Measurements from ENCODE around the gene CIAPIN1. TPM values are rescaled to one million over a fixed set of nuclear protein-coding genes. Genes with fewer than 3 reads are reported as not detected.

Gene CIAPIN1
- total RNA-seq, 1 experiment from 2014 or later: 82.8 TPM

GRCh38 chr16:57479205-57479975, 32.2 kb upstream of the CIAPIN1 start:
- Histone ChIP-seq H3K9ac (ENCODE audit: extremely low read depth, insufficient read length, low read length) (no peak overlapping the region), H3K4ac (ENCODE audit: low read depth, low read length) (no peak overlapping the region), H3K4me2 (ENCODE audit: insufficient read depth, insufficient read length, low read length) (peak overlapping the region; percentile 77), H3K18ac (ENCODE audit: insufficient read length, low read depth, low read length) (no peak overlapping the region), H4K91ac (ENCODE audit: insufficient read length, low read depth, low read length) (no peak overlapping the region), H4K20me1 (ENCODE audit: control insufficient read depth, insufficient read depth, insufficient read length) (no peaks in the 10 kb centered on the region), H3K23ac (ENCODE audit: insufficient read length, low read depth, low read length) (no peak overlapping the region), H3K23me2 (ENCODE audit: insufficient read length, low read depth, low read length, poor library complexity, severe bottlenecking) (peaks cover 8% of the 10 kb centered on the region), H2AK5ac (ENCODE audit: insufficient read length, low read length) (no peak overlapping the region), H3K79me1 (ENCODE audit: insufficient read depth, low read depth, low read length, poor library complexity, severe bottlenecking) (no peaks in the 10 kb centered on the region), H3K9me3 (ENCODE audit: control insufficient read depth, low read depth, low read length) (no peaks in the 10 kb centered on the region), H2AFZ (ENCODE audit: low read length) (no peak overlapping the region), H2BK5ac (ENCODE audit: insufficient read length, low read length) (no peak overlapping the region), H3K27ac (ENCODE audit: insufficient read length, low read depth, low read length) (no peak overlapping the region), H4K5ac (ENCODE audit: insufficient read length, low read depth, low read length) (no peak overlapping the region), H3K14ac (ENCODE audit: insufficient read depth, low read length) (no peak overlapping the region; the same call in 1 of the 2 replicates), H3T11ph (ENCODE audit: low read length) (no peak overlapping the region), H3K4me1 (ENCODE audit: insufficient read depth, low read length) (peaks cover 7% of the 10 kb centered on the region; the same call in 1 of the 2 replicates), H3K79me2 (ENCODE audit: insufficient read depth, low read length) (no peaks in the 10 kb centered on the region), H2BK15ac (ENCODE audit: low read depth, low read length) (no peak overlapping the region), H3K56ac (ENCODE audit: insufficient read length, low read depth, low read length) (no peak overlapping the region), H2BK120ac (ENCODE audit: low read depth, low read length, poor library complexity, severe bottlenecking) (no peak overlapping the region), H2BK20ac (ENCODE audit: low read depth, low read length, poor library complexity, severe bottlenecking) (no peak overlapping the region), H2BK12ac (ENCODE audit: insufficient read length, low read depth, low read length) (no peak overlapping the region), H4K8ac (replicated peaks; ENCODE audit: insufficient read length, low read depth, low read length) (no peak overlapping the region), H3K27me3 (ENCODE audit: insufficient read depth, low read length) (no peaks in the 10 kb centered on the region)
- peaks cover 25 to 56% of the 10 kb centered on the region in 2 experiments for H3K4me1 Mint-ChIP-seq
- peak; percentile 80 for DNase-seq
- H3K4me3 Mint-ChIP-seq: peak overlapping the region; percentile 75 to 86
- no CpG with 5 or more reads among the region's 36 CpGs for WGBS (ENCODE audit: extremely low coverage, insufficient read length, low lambda C conversion rate)
- no peaks in the 10 kb centered on the region for H3K9me3 Mint-ChIP-seq
- peaks cover 0 to 6% (median 4%) of the 10 kb centered on the region in 3 experiments; a peak in 4 of 7 replicates for H3K36me3 Mint-ChIP-seq (ENCODE audit: insufficient read depth in 1 of 3, low read depth in 3 of 3)
- peaks cover 16% of the 10 kb centered on the region for H3K27me3 Mint-ChIP-seq (ENCODE audit: low read depth)
- TF ChIP-seq, protein P1, sequence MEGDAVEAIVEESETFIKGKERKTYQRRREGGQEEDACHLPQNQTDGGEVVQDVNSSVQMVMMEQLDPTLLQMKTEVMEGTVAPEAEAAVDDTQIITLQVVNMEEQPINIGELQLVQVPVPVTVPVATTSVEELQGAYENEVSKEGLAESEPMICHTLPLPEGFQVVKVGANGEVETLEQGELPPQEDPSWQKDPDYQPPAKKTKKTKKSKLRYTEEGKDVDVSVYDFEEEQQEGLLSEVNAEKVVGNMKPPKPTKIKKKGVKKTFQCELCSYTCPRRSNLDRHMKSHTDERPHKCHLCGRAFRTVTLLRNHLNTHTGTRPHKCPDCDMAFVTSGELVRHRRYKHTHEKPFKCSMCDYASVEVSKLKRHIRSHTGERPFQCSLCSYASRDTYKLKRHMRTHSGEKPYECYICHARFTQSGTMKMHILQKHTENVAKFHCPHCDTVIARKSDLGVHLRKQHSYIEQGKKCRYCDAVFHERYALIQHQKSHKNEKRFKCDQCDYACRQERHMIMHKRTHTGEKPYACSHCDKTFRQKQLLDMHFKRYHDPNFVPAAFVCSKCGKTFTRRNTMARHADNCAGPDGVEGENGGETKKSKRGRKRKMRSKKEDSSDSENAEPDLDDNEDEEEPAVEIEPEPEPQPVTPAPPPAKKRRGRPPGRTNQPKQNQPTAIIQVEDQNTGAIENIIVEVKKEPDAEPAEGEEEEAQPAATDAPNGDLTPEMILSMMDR (conservative IDR thresholded peaks at IDR 0.05): no peak
- no peak overlapping the region for H3K27ac Mint-ChIP-seq

Data from H9 (cell line).